ENCODE results near the gene TDRD3. TPM values are rescaled to one million over a fixed set of nuclear protein-coding genes. Genes with fewer than 3 reads are reported as not detected.

Gene TDRD3
- total and polyA plus RNA-seq, 2 donors (not counting 1 experiment from before 2014, with no cell fraction given): 10.5 to 18.8 TPM

DNA sequence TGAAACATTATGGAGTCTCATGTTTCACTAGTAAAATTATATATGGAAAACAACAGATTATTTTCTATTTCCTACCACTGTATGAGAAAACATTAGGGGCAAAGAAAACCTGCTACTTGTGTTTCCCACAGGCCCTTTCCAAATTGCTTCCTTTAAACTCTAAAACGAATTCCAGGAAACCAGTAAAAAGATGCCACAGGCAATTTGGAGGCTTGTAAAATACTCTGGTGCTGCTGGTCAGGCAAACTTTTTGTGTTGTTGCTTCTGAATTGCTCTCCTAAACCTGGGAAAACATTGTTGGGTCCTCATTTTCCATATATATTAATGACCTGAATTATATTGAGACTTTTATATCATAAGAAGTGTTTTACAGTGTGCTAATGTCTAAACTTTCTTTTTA, 141.5 kb downstream of the TDRD3 start:
- no peak overlapping the region for H3K27ac ChIP-seq (ENCODE audit: insufficient read depth, low read length)
- H3K4me1 ChIP-seq (ENCODE audit: control insufficient read depth, extremely low read depth, insufficient read depth, low read length): no peaks in the 10 kb centered on the region
- no peaks in the 10 kb centered on the region for H3K79me2 ChIP-seq (ENCODE audit: control insufficient read depth, insufficient read depth, low read length)
- H3K27me3 ChIP-seq (ENCODE audit: control insufficient read depth, insufficient read depth, low read length): no peaks in the 10 kb centered on the region
- no peaks in the 10 kb centered on the region for H3K36me3 ChIP-seq (ENCODE audit: control insufficient read depth, insufficient read depth, low read length)
- H3K9me3 ChIP-seq (ENCODE audit: control insufficient read depth, insufficient read depth, low read depth, low read length): no peaks in the 10 kb centered on the region
- DNase-seq (ENCODE audit: low read depth in 2 of 2): no peak
- no peak overlapping the region for H3K4me3 ChIP-seq (replicated peaks in 1 of 4; ENCODE audit: control extremely low read depth in 1 of 4, insufficient read depth in 1 of 4, low read depth in 3 of 4, low read length in 4 of 4)
- no peaks in the 10 kb centered on the region for H4K20me1 ChIP-seq (ENCODE audit: control insufficient read depth, extremely low read depth, insufficient read depth, low read length)
- no peak overlapping the region for H3K9ac ChIP-seq (ENCODE audit: insufficient read depth, low read length)
- TF ChIP-seq EZH2 (IDR thresholded peaks at IDR 0.05; ENCODE audit: low read length, missing control alignments): no peak
- TF ChIP-seq, protein P1, sequence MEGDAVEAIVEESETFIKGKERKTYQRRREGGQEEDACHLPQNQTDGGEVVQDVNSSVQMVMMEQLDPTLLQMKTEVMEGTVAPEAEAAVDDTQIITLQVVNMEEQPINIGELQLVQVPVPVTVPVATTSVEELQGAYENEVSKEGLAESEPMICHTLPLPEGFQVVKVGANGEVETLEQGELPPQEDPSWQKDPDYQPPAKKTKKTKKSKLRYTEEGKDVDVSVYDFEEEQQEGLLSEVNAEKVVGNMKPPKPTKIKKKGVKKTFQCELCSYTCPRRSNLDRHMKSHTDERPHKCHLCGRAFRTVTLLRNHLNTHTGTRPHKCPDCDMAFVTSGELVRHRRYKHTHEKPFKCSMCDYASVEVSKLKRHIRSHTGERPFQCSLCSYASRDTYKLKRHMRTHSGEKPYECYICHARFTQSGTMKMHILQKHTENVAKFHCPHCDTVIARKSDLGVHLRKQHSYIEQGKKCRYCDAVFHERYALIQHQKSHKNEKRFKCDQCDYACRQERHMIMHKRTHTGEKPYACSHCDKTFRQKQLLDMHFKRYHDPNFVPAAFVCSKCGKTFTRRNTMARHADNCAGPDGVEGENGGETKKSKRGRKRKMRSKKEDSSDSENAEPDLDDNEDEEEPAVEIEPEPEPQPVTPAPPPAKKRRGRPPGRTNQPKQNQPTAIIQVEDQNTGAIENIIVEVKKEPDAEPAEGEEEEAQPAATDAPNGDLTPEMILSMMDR (conservative IDR thresholded peaks at IDR 0.05 in 1 of 2, IDR thresholded peaks at IDR 0.05 in 1 of 2; ENCODE audit: low read depth in 1 of 2, low read length in 2 of 2): no peak
- no peak overlapping the region for H3K4me2 ChIP-seq (ENCODE audit: extremely low read depth, insufficient read depth, low read length)
- no peak overlapping the region for H2AFZ ChIP-seq (ENCODE audit: low read length)

DNA sequence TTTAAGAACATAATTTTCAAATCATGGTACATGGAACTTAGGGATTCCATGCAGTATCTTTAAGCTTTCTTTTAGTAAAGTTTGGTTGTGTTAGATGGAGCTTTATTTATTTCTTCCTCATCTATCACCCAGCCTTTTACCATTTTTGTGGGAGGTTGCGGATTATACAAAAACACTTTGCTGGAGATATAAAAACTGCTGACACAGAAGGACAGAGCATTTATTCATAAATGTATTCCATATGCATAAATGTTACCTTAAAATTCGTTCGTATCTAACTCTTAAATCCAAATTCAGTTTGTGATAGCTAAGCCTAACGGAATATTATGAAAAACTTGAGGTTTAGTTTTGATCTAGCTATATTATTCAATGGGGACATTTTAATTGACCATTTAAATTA, 143.3 kb downstream of the TDRD3 start:
- H4K20me1 ChIP-seq (ENCODE audit: control insufficient read depth, extremely low read depth, insufficient read depth, low read length): no peaks in the 10 kb centered on the region

DNA sequence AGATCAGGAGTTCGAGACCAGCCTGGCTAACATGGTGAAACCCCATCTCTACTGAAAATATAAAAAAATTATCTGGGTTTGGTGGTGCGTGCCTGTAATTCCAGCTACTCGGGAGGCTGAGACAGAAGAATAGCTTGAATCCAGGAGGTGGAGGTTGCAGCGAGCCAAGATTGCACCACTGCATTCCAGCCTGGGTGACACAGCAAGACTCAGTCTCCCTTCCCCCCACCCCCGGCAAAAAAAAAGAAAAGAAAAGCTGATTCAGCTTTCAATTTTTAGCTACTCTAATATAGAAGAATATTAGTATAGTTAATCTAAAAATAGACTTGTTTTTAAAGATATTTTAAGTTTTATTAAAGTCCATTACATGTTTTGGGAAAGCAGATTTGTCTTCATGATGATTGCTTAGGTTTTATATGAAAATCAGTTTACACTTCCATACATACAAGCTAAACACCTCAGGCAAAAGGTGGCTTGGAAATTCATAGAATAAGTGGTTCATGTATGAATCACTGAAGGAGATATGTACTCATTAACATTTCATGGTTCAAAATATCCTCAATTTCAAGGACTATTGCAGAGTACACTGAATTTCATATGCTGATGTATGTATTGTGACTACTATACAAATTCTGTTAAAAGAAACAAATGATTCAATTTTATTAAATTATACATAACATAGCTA, 165.2 kb downstream of the TDRD3 start:
- TF ChIP-seq, protein P1 (conservative IDR thresholded peaks at IDR 0.05 in 1 of 2, IDR thresholded peaks at IDR 0.05 in 1 of 2; ENCODE audit: low read depth in 1 of 2, low read length in 2 of 2): no peak
- TF ChIP-seq EZH2 (IDR thresholded peaks at IDR 0.05; ENCODE audit: low read length, missing control alignments): no peak
- peak in 1 of 2 donors; percentile 33 for DNase-seq (ENCODE audit: low read depth in 2 of 2)

More for the DNA sequence above, 143.3 kb downstream of the TDRD3 start:
- H3K27ac ChIP-seq (ENCODE audit: insufficient read depth, low read length): no peak overlapping the region
- no peaks in the 10 kb centered on the region for H3K36me3 ChIP-seq (ENCODE audit: control insufficient read depth, insufficient read depth, low read length)
- no peak for TF ChIP-seq EZH2 (IDR thresholded peaks at IDR 0.05; ENCODE audit: low read length, missing control alignments)
- TF ChIP-seq, protein P1 (conservative IDR thresholded peaks at IDR 0.05 in 1 of 2, IDR thresholded peaks at IDR 0.05 in 1 of 2; ENCODE audit: low read depth in 1 of 2, low read length in 2 of 2): no peak
- H3K4me3 ChIP-seq (replicated peaks in 1 of 4; ENCODE audit: control extremely low read depth in 1 of 4, insufficient read depth in 1 of 4, low read depth in 3 of 4, low read length in 4 of 4): no peak overlapping the region
- H3K4me2 ChIP-seq (ENCODE audit: extremely low read depth, insufficient read depth, low read length): no peak overlapping the region
- no peak overlapping the region for H2AFZ ChIP-seq (ENCODE audit: low read length)
- no peaks in the 10 kb centered on the region for H3K27me3 ChIP-seq (ENCODE audit: control insufficient read depth, insufficient read depth, low read length)
- no peak for DNase-seq (ENCODE audit: low read depth in 2 of 2)
- H3K9me3 ChIP-seq (ENCODE audit: control insufficient read depth, insufficient read depth, low read depth, low read length): no peaks in the 10 kb centered on the region
- H3K79me2 ChIP-seq (ENCODE audit: control insufficient read depth, insufficient read depth, low read length): no peaks in the 10 kb centered on the region
- no peaks in the 10 kb centered on the region for H3K4me1 ChIP-seq (ENCODE audit: control insufficient read depth, extremely low read depth, insufficient read depth, low read length)
- no peak overlapping the region for H3K9ac ChIP-seq (ENCODE audit: insufficient read depth, low read length)

More for the DNA sequence above, 165.2 kb downstream of the TDRD3 start:
- Histone ChIP-seq H3K27me3 (ENCODE audit: control insufficient read depth, insufficient read depth, low read length) (no peaks in the 10 kb centered on the region), H3K27ac (ENCODE audit: insufficient read depth, low read length) (no peak overlapping the region), H3K4me1 (ENCODE audit: control insufficient read depth, extremely low read depth, insufficient read depth, low read length) (no peaks in the 10 kb centered on the region), H3K4me2 (ENCODE audit: extremely low read depth, insufficient read depth, low read length) (no peak overlapping the region), H2AFZ (ENCODE audit: low read length) (no peak overlapping the region), H3K9ac (ENCODE audit: insufficient read depth, low read length) (no peak overlapping the region), H3K36me3 (ENCODE audit: control insufficient read depth, insufficient read depth, low read length) (no peaks in the 10 kb centered on the region), H4K20me1 (ENCODE audit: control insufficient read depth, extremely low read depth, insufficient read depth, low read length) (no peaks in the 10 kb centered on the region), H3K9me3 (ENCODE audit: control insufficient read depth, insufficient read depth, low read depth, low read length) (no peaks in the 10 kb centered on the region), H3K4me3 (replicated peaks in 1 of 4; ENCODE audit: control extremely low read depth in 1 of 4, insufficient read depth in 1 of 4, low read depth in 3 of 4, low read length in 4 of 4) (no peak overlapping the region), H3K79me2 (ENCODE audit: control insufficient read depth, insufficient read depth, low read length) (no peaks in the 10 kb centered on the region)

Data from fibroblast of lung (primary cell).